HG02798 (cell line): ENCODE data around the gene AP1S3.

ENCODE experiments used
- ATAC-seq: cut with Tn5 transposase; IDR thresholded peaks from one replicate; pipeline ENCODE4 v1.9.1; 2021; ENCODE audit warnings: mild to moderate bottlenecking; ENCODE audit not compliant: unreplicated experiment, poor library complexity

The AP1S3 gene

DNA sequence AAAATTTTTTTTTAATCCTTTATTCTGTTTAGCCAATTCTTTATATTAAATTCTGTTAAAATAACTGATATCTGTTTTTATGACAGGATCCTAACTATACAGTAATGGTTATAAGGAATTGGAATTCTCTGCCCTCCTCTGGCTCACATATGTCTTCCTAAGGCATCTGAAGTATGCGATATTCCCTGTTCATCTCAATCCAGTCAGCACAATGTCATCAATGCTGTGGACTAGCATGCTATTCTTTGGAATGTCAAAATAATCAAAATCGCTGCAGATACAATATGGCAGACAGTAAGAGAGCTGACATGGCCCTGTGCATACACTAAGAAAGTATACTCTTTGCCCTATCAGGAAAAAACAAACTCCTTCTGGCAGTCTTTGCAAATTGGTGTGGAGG is 107.6 kb downstream of the AP1S3 start:
- no peak for ATAC-seq

DNA sequence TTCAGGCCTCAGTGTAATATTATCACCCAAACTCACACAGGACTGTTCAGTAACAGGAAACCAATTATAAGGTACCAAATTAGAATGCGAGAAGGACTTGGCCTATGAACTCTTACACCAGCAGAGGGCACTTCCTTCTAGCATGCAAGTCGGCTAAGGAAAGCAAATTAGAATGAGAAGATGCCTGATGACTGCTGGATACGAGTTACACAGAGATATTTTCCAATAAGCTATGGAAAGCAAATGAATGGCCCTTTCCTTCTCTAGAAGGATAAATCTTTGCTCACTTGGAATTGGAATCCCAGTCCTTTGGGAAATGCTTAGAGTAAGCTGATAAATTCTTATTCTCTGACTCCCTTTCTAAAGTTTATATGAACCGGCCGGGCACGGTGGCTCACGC is 109.8 kb downstream of the AP1S3 start:
- peak; percentile 89 for ATAC-seq

DNA sequence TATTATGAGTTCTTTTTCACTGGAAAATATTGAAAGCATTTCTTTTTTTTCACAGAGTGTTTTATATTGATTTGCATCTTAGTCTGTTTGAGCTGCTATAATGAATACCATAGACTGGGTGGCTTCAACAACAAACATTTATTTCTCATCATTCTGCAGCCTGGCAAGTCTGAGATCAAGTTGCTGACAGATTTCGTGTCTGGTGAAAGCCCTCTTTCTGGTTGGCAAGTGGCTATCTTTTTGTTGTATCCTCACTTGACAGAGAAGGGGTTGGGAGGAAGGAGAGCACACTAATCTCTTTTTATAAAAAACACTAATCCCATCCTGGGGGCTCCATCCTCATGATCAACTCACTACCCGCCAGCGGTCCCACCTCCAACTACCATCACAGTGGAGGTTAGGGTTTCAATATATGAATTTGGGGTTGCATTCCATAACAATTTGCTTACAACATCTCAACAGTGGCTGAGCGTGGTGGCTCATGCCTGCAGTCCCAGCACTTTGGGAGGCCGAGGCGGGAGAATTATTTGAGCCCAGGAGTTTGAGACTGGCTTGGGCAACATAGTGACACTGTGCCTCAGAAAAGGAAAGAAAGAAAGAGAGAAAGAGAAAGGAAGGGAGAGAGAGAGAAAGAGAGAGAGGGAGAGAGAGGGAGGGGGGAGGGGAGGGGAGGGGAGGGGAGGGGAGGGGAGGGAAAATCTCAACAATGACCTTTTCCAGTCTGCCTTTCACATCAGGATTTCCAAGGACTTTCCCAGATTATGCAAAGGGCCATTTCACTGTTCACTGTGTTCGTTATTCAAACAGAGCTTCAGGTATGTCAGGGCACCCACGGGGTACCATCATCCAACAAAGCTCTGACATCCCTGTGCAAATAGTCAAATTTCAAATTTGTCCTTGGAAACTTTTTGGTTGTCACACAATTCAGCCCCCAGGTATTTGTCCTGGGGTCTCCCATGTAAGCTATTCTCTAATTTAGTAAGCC is 111.1 kb downstream of the AP1S3 start:
- no peak for ATAC-seq

DNA sequence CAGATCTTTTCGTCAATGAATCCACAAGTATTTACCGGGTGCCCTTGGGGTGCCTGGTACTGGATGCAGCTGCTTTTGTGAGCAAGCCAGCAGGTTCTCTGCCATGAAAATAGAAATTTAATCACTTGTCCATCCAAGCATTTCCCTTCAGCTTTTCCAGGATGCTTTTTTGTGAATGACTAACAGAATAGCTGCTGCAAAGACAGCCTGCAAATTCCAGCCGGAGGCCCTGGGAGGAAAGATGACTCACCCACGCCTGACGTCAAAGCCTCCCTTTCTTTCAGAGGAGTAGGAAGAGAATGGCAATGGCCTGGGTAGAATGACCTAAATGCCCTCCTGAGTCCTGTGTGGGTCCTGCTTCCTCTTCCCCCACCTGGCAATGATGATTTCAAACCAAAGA is 111.9 kb downstream of the AP1S3 start:
- ATAC-seq: no peak

DNA sequence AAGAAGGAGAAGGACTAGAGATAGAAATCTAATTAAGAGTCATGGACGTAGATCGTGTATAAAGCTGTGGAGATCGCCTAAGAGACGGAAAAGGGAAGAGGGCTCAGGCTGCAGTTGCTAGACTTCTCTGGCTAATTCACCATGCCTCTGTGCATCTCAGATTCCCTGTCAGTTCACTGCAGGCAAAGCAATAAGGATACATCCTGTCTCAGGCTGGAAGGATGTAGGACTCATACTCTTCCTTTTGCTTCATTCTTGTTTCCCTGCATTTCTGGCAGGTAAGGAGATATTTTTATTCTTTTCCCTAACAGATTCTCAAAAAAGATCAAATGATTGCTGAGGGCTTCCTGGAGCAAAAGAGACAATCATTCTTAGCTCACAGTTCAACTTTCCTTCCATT is 112.5 kb downstream of the AP1S3 start:
- ATAC-seq: no peak

DNA sequence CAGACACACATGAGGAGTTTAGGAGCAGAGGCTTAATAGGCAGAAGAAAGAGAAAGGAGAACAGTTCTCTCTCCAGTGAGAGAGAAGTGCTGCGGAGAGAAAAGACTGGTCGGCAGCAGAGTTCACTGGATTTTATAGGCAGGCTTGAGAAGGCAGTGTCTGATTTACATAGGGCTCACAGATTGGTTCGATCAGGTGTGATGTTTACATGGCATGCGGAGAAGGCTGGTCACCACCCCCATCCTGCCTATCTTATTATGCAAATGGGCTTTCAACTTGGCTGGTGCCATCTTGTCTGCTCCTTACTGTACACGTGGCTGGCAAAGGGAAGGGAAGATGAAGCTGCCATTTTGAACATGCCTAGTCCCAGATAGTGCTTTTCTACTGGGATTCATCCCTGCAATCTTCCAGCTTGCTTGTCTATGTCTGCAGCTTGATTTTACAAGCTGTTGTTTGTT is 113.4 kb downstream of the AP1S3 start:
- no peak for ATAC-seq

DNA sequence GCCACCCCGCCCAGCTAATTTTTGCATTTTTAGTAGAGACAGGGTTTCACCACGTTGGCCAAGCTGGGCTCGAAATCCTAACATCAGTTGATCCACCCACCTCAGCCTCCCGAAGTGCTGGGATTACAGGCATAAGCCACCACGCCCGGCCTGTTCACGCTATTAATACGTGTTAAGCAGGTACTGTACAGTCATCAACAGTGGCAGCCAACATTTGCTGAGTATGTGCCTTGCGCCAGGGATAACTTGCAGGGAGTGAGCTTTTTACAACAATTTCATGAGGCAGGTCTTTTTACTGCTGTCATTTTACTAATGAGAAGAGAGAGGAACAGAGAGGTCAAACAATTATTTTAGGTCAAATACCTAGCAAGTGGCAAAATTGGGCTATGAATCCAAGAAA is 115.2 kb downstream of the AP1S3 start:
- ATAC-seq: no peak

DNA sequence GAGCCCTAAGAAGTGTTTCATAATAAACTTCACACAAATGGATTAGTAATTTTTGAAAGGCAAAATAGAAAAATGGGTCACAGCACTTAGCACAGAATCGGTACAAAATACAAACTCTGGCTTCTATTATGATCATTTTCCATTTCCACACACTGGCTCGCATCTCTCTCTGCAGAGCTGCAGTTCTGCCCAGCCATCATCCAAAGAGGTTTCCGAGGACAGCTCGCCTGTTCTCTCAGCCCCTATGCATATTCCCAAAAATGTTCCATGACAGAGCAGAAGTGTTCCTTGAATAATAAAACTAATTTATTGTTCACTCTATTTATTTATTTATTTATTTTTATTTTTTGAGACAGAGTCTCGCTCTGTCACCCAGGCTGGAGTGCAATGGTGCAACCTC is 115.6 kb downstream of the AP1S3 start:
- no peak for ATAC-seq

DNA sequence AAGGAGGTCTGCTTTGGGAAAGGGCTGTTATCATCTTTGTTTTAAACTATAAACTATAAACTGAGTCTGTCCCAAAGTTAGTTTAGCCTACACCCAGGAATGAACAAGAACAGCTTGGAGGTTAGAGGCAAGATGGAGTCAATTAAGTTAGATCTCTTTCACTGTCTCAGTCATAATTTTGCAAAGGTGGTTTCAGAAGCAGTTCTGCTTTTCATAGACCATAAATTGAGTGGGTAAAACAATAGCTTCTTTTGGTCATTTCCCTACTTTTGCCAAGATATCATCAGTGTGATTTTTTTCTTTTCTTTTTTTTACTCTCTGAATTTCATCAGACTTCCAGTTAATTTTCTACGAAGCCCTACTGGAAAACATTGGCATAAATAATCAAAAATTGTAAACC is 117.0 kb downstream of the AP1S3 start:
- no peak for ATAC-seq

DNA sequence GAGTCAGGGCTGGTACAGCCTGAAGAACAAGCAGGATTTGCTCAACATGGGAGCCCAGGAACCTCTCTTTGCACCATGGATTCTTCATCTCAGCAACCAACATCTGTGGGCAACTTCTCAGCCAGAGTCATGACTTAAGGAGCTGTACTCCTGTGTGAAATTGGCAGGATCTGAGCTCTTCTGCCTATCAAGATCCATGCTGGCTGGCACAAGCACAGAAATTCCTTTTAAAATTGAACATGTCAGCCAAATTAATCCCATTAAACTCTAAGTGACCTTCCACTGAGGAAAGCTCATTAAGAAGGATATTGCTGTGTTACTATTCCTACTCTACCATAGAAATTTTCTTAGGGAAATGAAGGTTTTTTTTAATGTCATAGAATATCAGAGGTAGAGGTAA is 124.7 kb downstream of the AP1S3 start:
- no peak for ATAC-seq

DNA sequence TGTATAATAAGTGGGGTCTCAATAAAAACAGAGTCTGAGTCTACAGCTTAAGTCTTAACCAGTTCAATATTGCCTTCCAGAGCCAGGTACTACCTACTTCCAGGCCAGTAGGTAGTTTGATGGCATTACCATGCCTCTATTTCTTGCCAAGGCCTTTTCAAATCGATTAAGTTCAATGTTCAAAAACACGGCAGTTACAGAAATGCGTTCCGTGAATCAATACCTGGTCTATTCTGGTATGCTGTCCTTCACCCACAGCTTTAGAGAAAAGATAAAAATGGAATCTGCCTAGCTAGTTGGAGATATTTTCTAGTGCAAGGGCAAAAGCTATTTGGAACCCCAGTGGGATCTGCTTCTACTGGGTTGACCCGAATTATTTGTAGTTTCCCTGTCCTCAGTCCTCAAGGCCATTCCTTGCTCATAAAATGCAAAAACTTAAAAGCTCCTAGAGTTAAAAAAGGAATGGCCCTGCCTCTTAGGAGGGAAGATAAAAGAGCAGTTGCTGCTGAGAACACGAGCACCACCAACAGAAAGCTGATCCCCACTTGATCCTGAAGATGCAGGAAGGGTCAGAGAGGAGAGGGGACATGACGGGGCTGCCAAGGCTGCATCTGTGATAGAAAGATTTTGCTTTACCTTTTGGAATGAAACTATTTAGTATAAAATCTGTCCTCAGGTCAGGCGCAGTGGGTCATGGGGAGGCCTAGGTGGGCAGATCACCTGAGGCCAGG is 125.6 kb downstream of the AP1S3 start:
- ATAC-seq: no peak
